Chondrocyte (in vitro differentiated cells): ENCODE results near the gene ISG20. TPM values are rescaled to one million over a fixed set of nuclear protein-coding genes. Genes with fewer than 3 reads are reported as not detected.

Experiments
- DNase-seq: peaks from one replicate; pipeline ENCODE4 v3.0.0; 2021; ENCODE audit warnings: mixed read lengths, low spot score
- H3K27ac Mint-ChIP-seq: one replicate; pipeline ENCODE4 v1.8.0; 2021; ENCODE audit warnings: mild to moderate bottlenecking, moderate library complexity, mixed read lengths; ENCODE audit not compliant: unreplicated experiment
- H3K27me3 Mint-ChIP-seq: 2 replicates; pipeline ENCODE4 v1.8.0; 2021; ENCODE audit warnings: low read depth, mixed read lengths
- H3K36me3 Mint-ChIP-seq: 2 replicates; pipeline ENCODE4 v1.8.0; 2021; ENCODE audit warnings: low read depth, mixed read lengths
- H3K4me1 Mint-ChIP-seq: 2 replicates; pipeline ENCODE4 v1.8.0; 2021; ENCODE audit warnings: low read depth, mild to moderate bottlenecking, mixed read lengths
- H3K4me3 Mint-ChIP-seq: one replicate; pipeline ENCODE4 v1.8.0; 2021; ENCODE audit warnings: mild to moderate bottlenecking, moderate library complexity, mixed read lengths; ENCODE audit not compliant: unreplicated experiment
- H3K9me3 Mint-ChIP-seq: 2 replicates; pipeline ENCODE4 v1.8.0; 2021; ENCODE audit warnings: low read depth, mixed read lengths
- CTCF ChIP-seq: fragments of 200-600 bp; sonication (generic); IDR thresholded peaks from 2 replicates; pipeline ENCODE4 v1.5.0; 2021; ENCODE audit warnings: antibody characterized with exemption, mild to moderate bottlenecking, moderate library complexity
- total RNA-seq: library from RNA; stranded (reverse); gene quantifications from 3 replicates; pipeline ENCODE4 v1.2.1, GENCODE V29; 2021

Gene ISG20
- total RNA-seq, 1 donor from 2014 or later = 4.5 TPM

GRCh38 chr15:88649286-88649733, 10.5 kb downstream of the ISG20 start:
- Mint-ChIP-seq H3K9me3 (no peaks in the 10 kb centered on the region), H3K27me3 (no peaks in the 10 kb centered on the region), H3K36me3 (no peaks in the 10 kb centered on the region), H3K27ac (peak overlapping the region; percentile 79), H3K4me3 (no peak overlapping the region), H3K4me1 (peaks cover 18% of the 10 kb centered on the region)
- DNase-seq = peak; percentile 75
- TF ChIP-seq CTCF = no peak

GRCh38 chr15:88649753-88650551, 11.1 kb downstream of the ISG20 start:
- Mint-ChIP-seq H3K36me3 (no peaks in the 10 kb centered on the region), H3K4me1 (peaks cover 18% of the 10 kb centered on the region), H3K27me3 (no peaks in the 10 kb centered on the region), H3K4me3 (no peak overlapping the region), H3K9me3 (no peaks in the 10 kb centered on the region), H3K27ac (peak overlapping the region; percentile 79)
- DNase-seq = peak; percentile 82
- no peak for TF ChIP-seq CTCF

- Mint-ChIP-seq H3K27me3 (no peaks in the 10 kb centered on the region), H3K4me1 (peaks cover 18% of the 10 kb centered on the region), H3K27ac (no peak overlapping the region), H3K36me3 (no peaks in the 10 kb centered on the region), H3K9me3 (no peaks in the 10 kb centered on the region), H3K4me3 (no peak overlapping the region)
- DNase-seq = no peak
- no peak for TF ChIP-seq CTCF
Observed at GRCh38 chr15:88650556-88650955, 11.7 kb downstream of the ISG20 start.

- H3K36me3 Mint-ChIP-seq = no peaks in the 10 kb centered on the region
- H3K9me3 Mint-ChIP-seq = no peaks in the 10 kb centered on the region
- no peak overlapping the region for H3K4me3 Mint-ChIP-seq
- TF ChIP-seq CTCF = no peak
- no peak for DNase-seq
- H3K27ac Mint-ChIP-seq = no peak overlapping the region
- H3K4me1 Mint-ChIP-seq = peaks cover 18% of the 10 kb centered on the region
- H3K27me3 Mint-ChIP-seq = no peaks in the 10 kb centered on the region
Observed at GRCh38 chr15:88651136-88651732, 12.4 kb downstream of the ISG20 start.

- Mint-ChIP-seq H3K27me3 (no peaks in the 10 kb centered on the region), H3K27ac (no peak overlapping the region), H3K9me3 (no peaks in the 10 kb centered on the region), H3K4me3 (no peak overlapping the region), H3K4me1 (peaks cover 18% of the 10 kb centered on the region), H3K36me3 (no peaks in the 10 kb centered on the region)
- DNase-seq = no peak
- no peak for TF ChIP-seq CTCF
Observed at GRCh38 chr15:88651971-88652370, 13.2 kb downstream of the ISG20 start.
